NCI-H460 (cell line): ENCODE measurements around the gene SMYD5. TPM values are rescaled to one million over a fixed set of nuclear protein-coding genes. Genes with fewer than 3 reads are reported as not detected.
"Not testable (repeated sequence)": the region's sequence is repeated elsewhere in the genome, so short reads cannot be mapped to it uniquely, and the experiment has no call there.

Experiments
- DNase-seq: peaks from one replicate; pipeline ENCODE4 v3.0.0-alpha.2; 2016; ENCODE audit warnings: low read depth; ENCODE audit errors: extremely low read depth
- polyA plus RNA-seq: library from polyadenylated mRNA; depleted of rRNA; stranded (reverse); fragments of >200 nt; gene quantifications from 2 replicates; pipeline ENCODE4 v1.2.3, GENCODE V29; 2014; cell fraction: nucleus; rRNA removed
- total RNA-seq: library from RNA; depleted of rRNA; stranded (reverse); fragments of >200 nt; shearing (Covaris generic); gene quantifications from 2 replicates; pipeline ENCODE4 v1.2.3, GENCODE V29; 2014; rRNA removed

The SMYD5 gene
- total RNA-seq: 42.6 and 48.9 TPM in 2 replicates
- polyA plus RNA-seq: 54.2 and 63.9 TPM in 2 replicates

- peak; percentile 80 for DNase-seq
Measured at GRCh38 chr2:73214120-73215035, at the start of gene SMYD5. SMYD5 (plus strand) TSS chr2:73214245; CDS start chr2:73214267, 22 bp downstream.

- not testable (repeated sequence) for DNase-seq
Measured at GRCh38 chr2:73165978-73166377, 48.1 kb upstream of the SMYD5 start.

- not testable (repeated sequence) for DNase-seq
Measured at GRCh38 chr2:73166813-73167212, 47.2 kb upstream of the SMYD5 start.

- not testable (repeated sequence) for DNase-seq
Measured at GRCh38 chr2:73168348-73168747, 45.7 kb upstream of the SMYD5 start.

GRCh38 chr2:73170341-73170740, 43.7 kb upstream of the SMYD5 start:
- not testable (repeated sequence) for DNase-seq

GRCh38 chr2:73172963-73173362, 41.1 kb upstream of the SMYD5 start:
- DNase-seq: no peak

GRCh38 chr2:73173781-73174180, 40.3 kb upstream of the SMYD5 start:
- DNase-seq: no peak

- no peak for DNase-seq
Measured at GRCh38 chr2:73174244-73174643, 39.8 kb upstream of the SMYD5 start.

GRCh38 chr2:73174941-73175662, 38.9 kb upstream of the SMYD5 start:
- DNase-seq: no peak

- no peak for DNase-seq
Measured at GRCh38 chr2:73175663-73176204, 38.3 kb upstream of the SMYD5 start.

- no peak for DNase-seq
Measured at GRCh38 chr2:73176205-73176880, 37.7 kb upstream of the SMYD5 start.

- DNase-seq: peak; percentile 80
Measured at GRCh38 chr2:73176881-73177644, 37.0 kb upstream of the SMYD5 start.

- DNase-seq: no peak
Measured at GRCh38 chr2:73177645-73178255, 36.3 kb upstream of the SMYD5 start.

- DNase-seq: no peak
Measured at GRCh38 chr2:73185965-73186364, 28.1 kb upstream of the SMYD5 start.

- no peak for DNase-seq
Measured at GRCh38 chr2:73187549-73187948, 26.5 kb upstream of the SMYD5 start.

- no peak for DNase-seq
Measured at GRCh38 chr2:73197579-73197978, 16.5 kb upstream of the SMYD5 start.

GRCh38 chr2:73200281-73200680, 13.8 kb upstream of the SMYD5 start:
- not testable (repeated sequence) for DNase-seq

- no peak for DNase-seq
Measured at GRCh38 chr2:73202156-73203054, 11.6 kb upstream of the SMYD5 start, which contains the start of gene NOTO. NOTO (plus strand) TSS chr2:73202574; CDS start chr2:73202667, 93 bp downstream.
